A673 (cell line): Measurements from ENCODE around the gene CYP8B1. TPM values are rescaled to one million over a fixed set of nuclear protein-coding genes. Genes with fewer than 3 reads are reported as not detected.

Source experiments
- BruUV-seq: library from RNA; stranded (reverse); fragments of 400-500 nt; replicated peaks from 2 replicates; lab custom pipeline; 2021; lab: Mats Ljungman, UMichigan
- CTCF ChIA-PET: fragments of 300-600 bp; sonication (Branson Sonifier 250); formaldehyde crosslinking; loops from one replicate; lab custom pipeline; 2022; ENCODE audit warnings: antibody characterized with exemption; lab: Charles Lee
- POLR2A ChIA-PET: fragments of 300-600 bp; sonication (Branson Sonifier 250); formaldehyde crosslinking; loops from one replicate; lab custom pipeline; 2022; ENCODE audit warnings: antibody characterized with exemption; ENCODE audit not compliant: low non-redundant PET; lab: Charles Lee
- DNase-seq: peaks from one replicate; pipeline ENCODE4 v3.0.0-alpha.2; 2015; ENCODE audit warnings: low spot score
- H3K27ac ChIP-seq: fragments of 200-600 bp; sonication (generic); 2 replicates; pipeline ENCODE4 v1.5.1; 2016; ENCODE audit warnings: mixed run types, low read depth, mild to moderate bottlenecking, mixed read lengths, antibody characterized with exemption, low read length; ENCODE audit not compliant: poor library complexity, severe bottlenecking
- H3K27me3 ChIP-seq: fragments of 200-600 bp; sonication (generic); replicated peaks from 2 replicates; pipeline ENCODE4 v1.6.1; 2017; ENCODE audit warnings: mixed run types, low read depth, mild to moderate bottlenecking, mixed read lengths, antibody characterized with exemption, low read length; ENCODE audit not compliant: insufficient read depth, poor library complexity
- H3K36me3 ChIP-seq: fragments of 200-600 bp; sonication (generic); 2 replicates; pipeline ENCODE4 v1.6.1; 2016; ENCODE audit warnings: mixed run types, mild to moderate bottlenecking, mixed read lengths, antibody characterized with exemption, low read length; ENCODE audit not compliant: insufficient read depth, poor library complexity, severe bottlenecking
- H3K4me1 ChIP-seq: fragments of 200-600 bp; sonication (generic); 2 replicates; pipeline ENCODE4 v1.6.1; 2017; ENCODE audit warnings: mixed run types, mild to moderate bottlenecking, mixed read lengths, antibody characterized with exemption, low read length; ENCODE audit not compliant: insufficient read depth, poor library complexity, severe bottlenecking
- H3K4me3 ChIP-seq: fragments of 200-600 bp; sonication (generic); 2 replicates; pipeline ENCODE4 v1.5.1; 2016; ENCODE audit warnings: low read depth, mixed run types, mild to moderate bottlenecking, mixed read lengths, low read length; ENCODE audit not compliant: poor library complexity, severe bottlenecking
- H3K9me3 ChIP-seq: fragments of 200-600 bp; sonication (generic); 2 replicates; pipeline ENCODE4 v1.6.1; 2016; ENCODE audit warnings: mixed run types, low read depth, mild to moderate bottlenecking, mixed read lengths, antibody characterized with exemption, low read length; ENCODE audit not compliant: poor library complexity, severe bottlenecking
- EZH2 ChIP-seq: fragments of 200-600 bp; sonication (generic); IDR thresholded peaks from 2 replicates; pipeline ENCODE4 v1.6.1; 2017; ENCODE audit warnings: borderline replicate concordance, low read depth, mild to moderate bottlenecking, mixed read lengths, antibody characterized with exemption, low read length; ENCODE audit not compliant: poor library complexity, severe bottlenecking
- intact Hi-C: fragments of 100-400 bp; cut with micrococcal nuclease; formaldehyde crosslinking; loops from one replicate; pipeline ENCODE4 v1.10.0; 2022; ENCODE audit not compliant: unreplicated experiment
- total RNA-seq: library from RNA; stranded (reverse); gene quantifications from 2 replicates; pipeline ENCODE4 v1.2.3, GENCODE V29; 2021
- TF ChIP-seq, protein P1 (sequence below): fragments of 300-800, 200-600 bp; sonication (generic); conservative IDR thresholded peaks from 2 replicates; pipeline ENCODE4 v1.5.1; 2017; ENCODE audit warnings: low read depth, mild to moderate bottlenecking, antibody characterized with exemption, low read length, moderate library complexity, mixed read lengths

The CYP8B1 gene
- total RNA-seq, 1 experiment from 2014 or later: not detected

DNA sequence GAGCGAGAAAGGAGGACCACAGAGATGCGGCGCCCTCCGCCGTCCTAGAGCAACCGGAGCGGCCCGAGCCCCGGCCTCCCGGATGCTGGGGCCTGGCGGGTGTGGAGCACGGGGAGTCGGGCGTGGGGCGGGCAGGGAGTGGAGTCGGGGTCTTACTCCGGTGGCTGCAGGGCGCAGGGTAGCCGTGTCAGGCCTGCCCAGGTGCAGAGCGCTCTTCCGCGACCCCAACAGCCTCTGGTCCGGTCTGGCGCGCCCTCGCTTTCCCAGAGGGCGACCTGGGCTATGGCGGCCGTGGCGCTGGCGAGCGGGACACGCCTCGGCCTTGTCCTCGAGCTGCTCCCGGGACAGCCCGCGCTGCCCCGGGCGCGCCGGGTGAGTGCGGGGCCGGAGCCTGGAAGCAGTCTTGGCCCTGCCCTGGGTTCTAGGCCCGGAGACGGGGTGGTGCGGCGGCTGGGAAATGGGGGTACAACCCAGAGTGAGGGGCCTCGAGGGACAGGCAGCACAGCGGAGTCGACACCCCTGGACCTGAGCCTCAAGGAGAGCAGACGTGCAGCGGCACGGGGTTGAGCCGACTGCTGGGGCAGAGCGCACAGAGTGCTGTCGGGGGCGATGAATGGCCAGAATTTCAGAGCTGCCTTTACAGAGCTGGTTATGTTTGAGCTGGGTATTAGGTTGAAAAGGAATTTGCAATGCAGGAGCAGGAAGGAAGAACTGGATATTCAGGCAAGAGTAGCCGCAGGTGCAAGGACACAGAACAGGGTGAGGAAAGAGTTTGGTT lies 30.6 kb upstream of the CYP8B1 start, which contains the start of gene ZNF662:
Gene ZNF662 (plus strand): TSS at position 73 of the 778 bp plus-strand sequence. CDS start 1,973 bp downstream, outside the sequence.
- Histone ChIP-seq H3K27ac (no peak within 1 kb of the TSS), H3K9me3 (no peaks in the 10 kb centered on the region), H3K4me1 (no peaks in the 10 kb centered on the region), H3K4me3 (no peak within 1 kb of the TSS), H3K27me3 (peaks cover 8% of the 10 kb centered on the region), H3K36me3 (no peaks in the 10 kb centered on the region)
- intact Hi-C loops: no loop called here
- ChIA-PET POLR2A (no interaction called here), CTCF (no interaction called here)
- TF ChIP-seq, protein P1, sequence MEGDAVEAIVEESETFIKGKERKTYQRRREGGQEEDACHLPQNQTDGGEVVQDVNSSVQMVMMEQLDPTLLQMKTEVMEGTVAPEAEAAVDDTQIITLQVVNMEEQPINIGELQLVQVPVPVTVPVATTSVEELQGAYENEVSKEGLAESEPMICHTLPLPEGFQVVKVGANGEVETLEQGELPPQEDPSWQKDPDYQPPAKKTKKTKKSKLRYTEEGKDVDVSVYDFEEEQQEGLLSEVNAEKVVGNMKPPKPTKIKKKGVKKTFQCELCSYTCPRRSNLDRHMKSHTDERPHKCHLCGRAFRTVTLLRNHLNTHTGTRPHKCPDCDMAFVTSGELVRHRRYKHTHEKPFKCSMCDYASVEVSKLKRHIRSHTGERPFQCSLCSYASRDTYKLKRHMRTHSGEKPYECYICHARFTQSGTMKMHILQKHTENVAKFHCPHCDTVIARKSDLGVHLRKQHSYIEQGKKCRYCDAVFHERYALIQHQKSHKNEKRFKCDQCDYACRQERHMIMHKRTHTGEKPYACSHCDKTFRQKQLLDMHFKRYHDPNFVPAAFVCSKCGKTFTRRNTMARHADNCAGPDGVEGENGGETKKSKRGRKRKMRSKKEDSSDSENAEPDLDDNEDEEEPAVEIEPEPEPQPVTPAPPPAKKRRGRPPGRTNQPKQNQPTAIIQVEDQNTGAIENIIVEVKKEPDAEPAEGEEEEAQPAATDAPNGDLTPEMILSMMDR: no peak
- TF ChIP-seq EZH2: no peak
- no peak for DNase-seq
- BruUV-seq: no TSS peak

DNA sequence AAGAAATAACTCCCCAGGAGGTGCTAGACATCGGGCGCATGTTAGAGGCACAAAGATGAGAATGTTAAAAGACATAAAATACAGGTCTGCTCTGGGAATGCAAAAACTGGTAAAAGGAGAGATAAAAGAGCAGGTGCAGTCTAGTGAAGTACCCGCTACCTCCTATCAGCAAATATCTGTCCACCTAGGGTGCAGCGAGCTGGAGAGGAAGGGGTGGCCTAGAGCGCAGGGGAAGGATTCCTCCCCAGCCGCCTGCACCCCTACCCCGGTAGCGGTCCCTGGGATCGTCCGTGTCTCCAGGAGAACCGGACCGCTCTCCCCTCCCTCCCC lies 30.0 kb upstream of the CYP8B1 start:
- intact Hi-C loops: no loop called here
- no peak for DNase-seq
- H3K9me3 ChIP-seq: no peaks in the 10 kb centered on the region
- H3K4me1 ChIP-seq: no peaks in the 10 kb centered on the region
- CTCF ChIA-PET: no interaction called here
- no TSS peak for BruUV-seq
- no peak overlapping the region for H3K27ac ChIP-seq
- POLR2A ChIA-PET: no interaction called here
- no peak overlapping the region for H3K4me3 ChIP-seq
- H3K36me3 ChIP-seq: no peaks in the 10 kb centered on the region
- peaks cover 8% of the 10 kb centered on the region for H3K27me3 ChIP-seq
- TF ChIP-seq, protein P1: no peak
- TF ChIP-seq EZH2: no peak

- Histone ChIP-seq H3K36me3 (no peaks in the 10 kb centered on the region), H3K27me3 (peaks cover 8% of the 10 kb centered on the region), H3K4me3 (no peak overlapping the region), H3K27ac (no peak overlapping the region), H3K4me1 (no peaks in the 10 kb centered on the region), H3K9me3 (no peaks in the 10 kb centered on the region)
- TF ChIP-seq, protein P1: no peak
- TF ChIP-seq EZH2: no peak
- BruUV-seq: no TSS peak
- DNase-seq: no peak
- ChIA-PET CTCF (no interaction called here), POLR2A (no interaction called here)
- intact Hi-C loops: no loop called here
These were observed 28.4 kb upstream of the CYP8B1 start for GRCh38 chr3:42904076-42904475.
